GM23338 (cell line): ENCODE measurements around the gene ELL2. TPM values are rescaled to one million over a fixed set of nuclear protein-coding genes. Genes with fewer than 3 reads are reported as not detected.

Source experiments
- ATAC-seq: fragments of 200-7000 bp; cut with Tn5 transposase; 3 replicates; pipeline ENCODE4 v1.9.1; 2020
- DNase-seq: peaks from one replicate; pipeline ENCODE4 v3.0.0-alpha.2; 2015; ENCODE audit warnings: low spot score
- H2AFZ ChIP-seq: fragments of 200-600 bp; sonication (generic); 2 replicates; pipeline ENCODE4 v1.8.0; 2016; ENCODE audit warnings: antibody characterized with exemption, mild to moderate bottlenecking, moderate library complexity
- H3F3A ChIP-seq: fragments of 200-600 bp; sonication (generic); replicated peaks from 2 replicates; pipeline ENCODE4 v1.8.0; 2017; ENCODE audit warnings: antibody characterized with exemption, mixed run types, low read depth
- H3K27ac ChIP-seq: fragments of 200-600 bp; sonication (generic); 2 replicates; pipeline ENCODE4 v1.6.1; 2016; ENCODE audit warnings: low read depth
- H3K27me3 ChIP-seq: fragments of 200-600 bp; sonication (generic); 2 replicates; pipeline ENCODE4 v1.8.0; 2016; ENCODE audit warnings: mild to moderate bottlenecking, mixed run types, moderate library complexity; ENCODE audit not compliant: insufficient read depth
- H3K36me3 ChIP-seq: fragments of 200-600 bp; sonication (generic); 2 replicates; pipeline ENCODE4 v1.8.0; 2016; ENCODE audit warnings: mild to moderate bottlenecking; ENCODE audit not compliant: insufficient read depth
- H3K4me1 ChIP-seq: fragments of 200-600 bp; sonication (generic); 2 replicates; pipeline ENCODE4 v1.8.0; 2016; ENCODE audit warnings: mild to moderate bottlenecking, moderate library complexity; ENCODE audit not compliant: insufficient read depth
- H3K4me2 ChIP-seq: fragments of 200-600 bp; sonication (generic); 2 replicates; pipeline ENCODE4 v1.7.1; 2017; ENCODE audit warnings: mixed run types
- H3K4me3 ChIP-seq: fragments of 200-600 bp; sonication (generic); 2 replicates; pipeline ENCODE4 v1.6.1; 2016; ENCODE audit warnings: mixed run types
- H3K79me2 ChIP-seq: fragments of 200-600 bp; sonication (generic); replicated peaks from 2 replicates; pipeline ENCODE4 v1.8.0; 2017; ENCODE audit warnings: mild to moderate bottlenecking; ENCODE audit not compliant: insufficient read depth
- H3K9me2 ChIP-seq: fragments of 200-600 bp; sonication (generic); 2 replicates; pipeline ENCODE4 v1.8.0; 2017; ENCODE audit not compliant: insufficient read depth
- H4K20me1 ChIP-seq: fragments of 200-600 bp; sonication (generic); replicated peaks from 2 replicates; pipeline ENCODE4 v1.8.0; 2017; ENCODE audit warnings: mild to moderate bottlenecking; ENCODE audit not compliant: insufficient read depth
- H3K27ac Mint-ChIP-seq: 2 replicates; pipeline ENCODE4 v1.8.0; 2020; ENCODE audit warnings: inconsistent platforms, mild to moderate bottlenecking, moderate library complexity, mixed read lengths
- H3K27me3 Mint-ChIP-seq: 3 replicates; pipeline ENCODE4 v1.8.0; 2022; ENCODE audit warnings: low read depth, mild to moderate bottlenecking, moderate library complexity, mixed read lengths, inconsistent platforms; ENCODE audit not compliant: insufficient read depth, poor library complexity
- H3K36me3 Mint-ChIP-seq: 3 replicates; pipeline ENCODE4 v1.8.0; 2021; ENCODE audit warnings: low read depth, mild to moderate bottlenecking, inconsistent platforms, moderate library complexity, mixed read lengths
- H3K4me1 Mint-ChIP-seq: 3 replicates; pipeline ENCODE4 v1.8.0; 2020; ENCODE audit warnings: mild to moderate bottlenecking, inconsistent platforms, mixed read lengths
- H3K4me3 Mint-ChIP-seq: 3 replicates; pipeline ENCODE4 v1.8.0; 2021; ENCODE audit warnings: moderate library complexity, mild to moderate bottlenecking, inconsistent platforms, mixed read lengths
- H3K9me3 Mint-ChIP-seq: 3 replicates; pipeline ENCODE4 v1.8.0; 2020; ENCODE audit warnings: moderate library complexity, mild to moderate bottlenecking, inconsistent platforms, mixed read lengths
- CREB1 ChIP-seq: fragments of 250-450 bp; sonication (Bioruptor Pico); IDR thresholded peaks from 2 replicates; pipeline ENCODE4 v1.5.0; 2020; ENCODE audit warnings: low read depth, mild to moderate bottlenecking, moderate library complexity
- EZH2 ChIP-seq: fragments of 200-600 bp; sonication (generic); IDR thresholded peaks from one replicate; pipeline ENCODE4 v1.8.0; 2017; ENCODE audit warnings: antibody characterized with exemption, mild to moderate bottlenecking, low read depth; ENCODE audit not compliant: unreplicated experiment
- EZH2phosphoT487 ChIP-seq: fragments of 200-600 bp; sonication (generic); IDR thresholded peaks from one replicate; pipeline ENCODE4 v1.8.1; 2018; ENCODE audit warnings: antibody characterized with exemption; ENCODE audit not compliant: unreplicated experiment
- JUNB ChIP-seq: IDR thresholded peaks from one replicate; pipeline ENCODE4 v1.6.1; 2016; ENCODE audit warnings: antibody characterized with exemption; ENCODE audit not compliant: unreplicated experiment
- NANOG ChIP-seq: IDR thresholded peaks from 2 replicates; pipeline ENCODE4 v1.6.1; 2016; ENCODE audit warnings: antibody characterized with exemption, borderline replicate concordance
- POLR2AphosphoS5 ChIP-seq: IDR thresholded peaks from 2 replicates; pipeline ENCODE4 v1.6.1; 2016; ENCODE audit warnings: antibody characterized with exemption, low read depth
- ZNF114 ChIP-seq: fragments of 250-450 bp; sonication (Bioruptor Pico); IDR thresholded peaks from 2 replicates; pipeline ENCODE4 v1.5.0; 2020; ENCODE audit warnings: mild to moderate bottlenecking, moderate library complexity
- ZNF331 ChIP-seq: fragments of 250-450 bp; sonication (Bioruptor Pico); IDR thresholded peaks from 2 replicates; pipeline ENCODE4 v1.5.0; 2020; ENCODE audit warnings: low read depth, mild to moderate bottlenecking, moderate library complexity
- polyA plus RNA-seq: library from polyadenylated mRNA; unstranded; fragments of >200 nt; fragmentation: Nextera tagmentation; extraction: Ambion mirVana; gene quantifications from 2 replicates; pipeline ENCODE4 v1.2.1, GENCODE V29; 2016
- total RNA-seq: library from RNA; depleted of rRNA; stranded (reverse); fragments of >200 nt; shearing (Covaris generic); gene quantifications from 2 replicates; pipeline ENCODE4 v1.2.3, GENCODE V29; 2014
- TF ChIP-seq, protein P1 (sequence below), 2 experiments: fragments of 200-600 bp in 1 of 2; sonication (generic) in 1 of 2; conservative IDR thresholded peaks; 2 replicates each; pipeline versions ENCODE4 v1.5.1 to v1.6.1; 2016 to 2017; ENCODE audit warnings: antibody characterized with exemption in 2 of 2, low read depth in 2 of 2, mild to moderate bottlenecking in 2 of 2, moderate library complexity in 1 of 2
- TF ChIP-seq, protein P2 (sequence below): IDR thresholded peaks from one replicate; pipeline ENCODE4 v1.6.1; 2018; ENCODE audit warnings: antibody characterized with exemption; ENCODE audit not compliant: unreplicated experiment

The ELL2 gene
- total and polyA plus RNA-seq, 2 experiments from 2014 or later: 7.4 to 32.6 TPM

DNA sequence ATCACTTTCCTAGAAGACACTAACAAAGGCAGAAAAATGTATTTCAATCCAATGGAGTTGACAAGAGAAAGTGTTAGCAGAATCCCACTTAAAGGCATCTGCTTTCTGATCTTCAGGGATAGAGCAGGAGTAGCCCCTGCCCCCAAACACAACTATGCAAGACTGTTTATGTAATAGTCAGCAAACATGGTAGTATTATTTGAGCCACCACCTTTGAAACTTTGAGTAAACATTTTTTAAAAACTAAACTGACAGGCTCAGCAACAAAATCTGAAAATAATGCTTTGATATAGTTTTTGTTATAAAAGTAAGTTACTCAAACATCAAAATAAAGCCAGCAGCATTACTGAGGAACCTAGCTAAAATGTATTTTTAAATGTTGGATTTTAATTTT, 4.8 kb downstream of the ELL2 start:
- Histone ChIP-seq H4K20me1 (0 out of 2 replicates have a peak, but pooled peaks cover 3% of the 10 kb centered on the region), H3K9me2 (no peaks in the 10 kb centered on the region), H3K4me2 (no peak overlapping the region), H3F3A (no peaks in the 10 kb centered on the region), H3K36me3 (no peaks in the 10 kb centered on the region), H3K4me3 (no peak overlapping the region), H3K79me2 (peaks cover 63% of the 10 kb centered on the region), H3K27ac (no peak overlapping the region), H2AFZ (no peak overlapping the region), H3K4me1 (peaks cover 31% of the 10 kb centered on the region), H3K27me3 (peaks cover 13% of the 10 kb centered on the region)
- Mint-ChIP-seq H3K9me3 (no peaks in the 10 kb centered on the region), H3K4me3 (no peak overlapping the region), H3K36me3 (peaks cover under 1% of the 10 kb centered on the region; the same call in 2 of the 3 replicates), H3K4me1 (peaks cover 54% of the 10 kb centered on the region), H3K27me3 (peaks cover 19% of the 10 kb centered on the region), H3K27ac (no peak overlapping the region)
- TF ChIP-seq EZH2phosphoT487 (no peak), POLR2AphosphoS5 (no peak), NANOG (no peak), EZH2 (no peak), ZNF114 (no peak), ZNF331 (CRISPR knock-in tag) (no peak)
- TF ChIP-seq, protein P1, sequence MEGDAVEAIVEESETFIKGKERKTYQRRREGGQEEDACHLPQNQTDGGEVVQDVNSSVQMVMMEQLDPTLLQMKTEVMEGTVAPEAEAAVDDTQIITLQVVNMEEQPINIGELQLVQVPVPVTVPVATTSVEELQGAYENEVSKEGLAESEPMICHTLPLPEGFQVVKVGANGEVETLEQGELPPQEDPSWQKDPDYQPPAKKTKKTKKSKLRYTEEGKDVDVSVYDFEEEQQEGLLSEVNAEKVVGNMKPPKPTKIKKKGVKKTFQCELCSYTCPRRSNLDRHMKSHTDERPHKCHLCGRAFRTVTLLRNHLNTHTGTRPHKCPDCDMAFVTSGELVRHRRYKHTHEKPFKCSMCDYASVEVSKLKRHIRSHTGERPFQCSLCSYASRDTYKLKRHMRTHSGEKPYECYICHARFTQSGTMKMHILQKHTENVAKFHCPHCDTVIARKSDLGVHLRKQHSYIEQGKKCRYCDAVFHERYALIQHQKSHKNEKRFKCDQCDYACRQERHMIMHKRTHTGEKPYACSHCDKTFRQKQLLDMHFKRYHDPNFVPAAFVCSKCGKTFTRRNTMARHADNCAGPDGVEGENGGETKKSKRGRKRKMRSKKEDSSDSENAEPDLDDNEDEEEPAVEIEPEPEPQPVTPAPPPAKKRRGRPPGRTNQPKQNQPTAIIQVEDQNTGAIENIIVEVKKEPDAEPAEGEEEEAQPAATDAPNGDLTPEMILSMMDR (conservative IDR thresholded peaks at IDR 0.05; ENCODE audit: low read depth in 2 of 2): no peak
- TF ChIP-seq, protein P2, sequence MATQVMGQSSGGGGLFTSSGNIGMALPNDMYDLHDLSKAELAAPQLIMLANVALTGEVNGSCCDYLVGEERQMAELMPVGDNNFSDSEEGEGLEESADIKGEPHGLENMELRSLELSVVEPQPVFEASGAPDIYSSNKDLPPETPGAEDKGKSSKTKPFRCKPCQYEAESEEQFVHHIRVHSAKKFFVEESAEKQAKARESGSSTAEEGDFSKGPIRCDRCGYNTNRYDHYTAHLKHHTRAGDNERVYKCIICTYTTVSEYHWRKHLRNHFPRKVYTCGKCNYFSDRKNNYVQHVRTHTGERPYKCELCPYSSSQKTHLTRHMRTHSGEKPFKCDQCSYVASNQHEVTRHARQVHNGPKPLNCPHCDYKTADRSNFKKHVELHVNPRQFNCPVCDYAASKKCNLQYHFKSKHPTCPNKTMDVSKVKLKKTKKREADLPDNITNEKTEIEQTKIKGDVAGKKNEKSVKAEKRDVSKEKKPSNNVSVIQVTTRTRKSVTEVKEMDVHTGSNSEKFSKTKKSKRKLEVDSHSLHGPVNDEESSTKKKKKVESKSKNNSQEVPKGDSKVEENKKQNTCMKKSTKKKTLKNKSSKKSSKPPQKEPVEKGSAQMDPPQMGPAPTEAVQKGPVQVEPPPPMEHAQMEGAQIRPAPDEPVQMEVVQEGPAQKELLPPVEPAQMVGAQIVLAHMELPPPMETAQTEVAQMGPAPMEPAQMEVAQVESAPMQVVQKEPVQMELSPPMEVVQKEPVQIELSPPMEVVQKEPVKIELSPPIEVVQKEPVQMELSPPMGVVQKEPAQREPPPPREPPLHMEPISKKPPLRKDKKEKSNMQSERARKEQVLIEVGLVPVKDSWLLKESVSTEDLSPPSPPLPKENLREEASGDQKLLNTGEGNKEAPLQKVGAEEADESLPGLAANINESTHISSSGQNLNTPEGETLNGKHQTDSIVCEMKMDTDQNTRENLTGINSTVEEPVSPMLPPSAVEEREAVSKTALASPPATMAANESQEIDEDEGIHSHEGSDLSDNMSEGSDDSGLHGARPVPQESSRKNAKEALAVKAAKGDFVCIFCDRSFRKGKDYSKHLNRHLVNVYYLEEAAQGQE: no peak
- DNase-seq (no peak), ATAC-seq (no peak)

DNA sequence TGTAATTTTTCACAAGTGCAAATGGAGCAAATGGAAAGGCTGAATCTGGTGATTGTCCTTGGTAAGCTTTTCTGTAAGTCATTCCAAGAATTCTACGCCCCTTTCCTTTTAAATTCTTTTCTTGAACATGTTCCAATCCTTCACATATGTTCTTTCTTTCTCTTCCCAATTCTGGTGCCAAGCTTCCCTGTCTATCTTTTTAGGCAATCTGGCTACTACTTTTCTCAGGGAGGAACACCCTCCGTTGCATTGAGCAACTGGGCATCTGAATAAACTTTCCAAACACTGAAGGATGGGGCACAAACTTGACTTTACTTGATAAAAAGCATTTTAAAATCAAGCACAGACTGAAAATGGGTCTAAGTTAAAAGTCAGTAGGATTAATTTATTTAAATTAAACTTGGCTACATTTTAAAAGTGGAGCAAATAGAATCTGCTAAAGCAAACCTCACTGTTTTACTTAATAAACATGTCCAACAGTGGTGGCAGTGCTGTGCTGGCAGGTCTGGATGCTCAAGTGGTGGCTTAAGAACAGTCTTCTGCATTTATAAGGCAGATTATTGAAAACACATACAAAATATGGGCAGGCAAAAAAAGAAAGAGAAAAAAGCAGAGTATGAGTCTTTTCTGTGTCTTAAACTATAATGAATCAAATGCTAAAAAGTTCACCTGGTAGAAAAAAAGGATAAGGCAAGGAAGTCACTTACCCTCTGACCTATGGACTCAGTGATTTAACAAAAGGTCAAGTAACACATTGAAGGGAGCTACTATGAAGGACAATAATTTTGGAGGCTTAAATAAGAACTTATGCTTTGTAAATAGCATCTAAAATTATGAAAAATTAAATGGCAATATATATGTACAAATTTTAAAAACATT, 5.4 kb downstream of the ELL2 start:
- H3F3A ChIP-seq: no peaks in the 10 kb centered on the region
- H3K4me3 Mint-ChIP-seq: no peak overlapping the region

More for the DNA sequence above, 5.4 kb downstream of the ELL2 start:
- Mint-ChIP-seq H3K27me3 (peaks cover 18% of the 10 kb centered on the region), H3K36me3 (peaks cover 7% of the 10 kb centered on the region), H3K9me3 (no peaks in the 10 kb centered on the region), H3K4me1 (peaks cover 54% of the 10 kb centered on the region), H3K27ac (no peak overlapping the region)
- no peak overlapping the region for H3K4me3 ChIP-seq
- H3K36me3 ChIP-seq: no peaks in the 10 kb centered on the region
- H2AFZ ChIP-seq: no peak overlapping the region
- no peak overlapping the region for H3K4me2 ChIP-seq
- ATAC-seq (no peak), DNase-seq (no peak)
- peaks cover 13% of the 10 kb centered on the region for H3K27me3 ChIP-seq
- H3K9me2 ChIP-seq: no peaks in the 10 kb centered on the region
- H4K20me1 ChIP-seq: 0 out of 2 replicates have a peak, but pooled peaks cover 3% of the 10 kb centered on the region
- peaks cover 69% of the 10 kb centered on the region for H3K79me2 ChIP-seq
- TF ChIP-seq EZH2phosphoT487 (no peak), EZH2 (no peak), ZNF331 (CRISPR knock-in tag) (no peak), POLR2AphosphoS5 (no peak), CREB1 (CRISPR knock-in tag) (no peak), JUNB (no peak)
- TF ChIP-seq, protein P1 (conservative IDR thresholded peaks at IDR 0.05; ENCODE audit: low read depth in 2 of 2): no peak
- TF ChIP-seq, protein P2: no peak
- peaks cover 31% of the 10 kb centered on the region for H3K4me1 ChIP-seq
- H3K27ac ChIP-seq: no peak overlapping the region
